Posterior vena cava (tissue), 2 donors: ENCODE measurements around the gene UTP18. TPM values are rescaled to one million over a fixed set of nuclear protein-coding genes. Genes with fewer than 3 reads are reported as not detected.
"Not testable (repeated sequence)": the region's sequence is repeated elsewhere in the genome, so short reads cannot be mapped to it uniquely, and the experiment has no call there.

Experiments
- DNase-seq: peaks from one replicate; pipeline ENCODE4 v3.0.0-alpha.2; 2020; ENCODE audit warnings: low spot score
- intact Hi-C, 2 donors: fragments of 100-400 bp; cut with DNase I; formaldehyde crosslinking; loops; one replicate each; pipeline versions ENCODE4 v1.14.1 to v1.14.2; 2022 to 2023
- total RNA-seq, 2 donors: library from RNA; stranded (reverse); fragmentation: NEBNext Ultra II Directional; extraction: Animal tissue kit (Norgen Biotek cat#: 25700); gene quantifications; one replicate each; pipeline ENCODE4 v1.2.1, GENCODE V29; 2021
- donor health status: DM: yes; HTN: yes; CAD: no.
- donor health status: DM: yes; HTN: yes; CAD: no.

UTP18 gene
- total RNA-seq, 2 donors from 2014 or later: 19.3 to 21.7 TPM

DNA sequence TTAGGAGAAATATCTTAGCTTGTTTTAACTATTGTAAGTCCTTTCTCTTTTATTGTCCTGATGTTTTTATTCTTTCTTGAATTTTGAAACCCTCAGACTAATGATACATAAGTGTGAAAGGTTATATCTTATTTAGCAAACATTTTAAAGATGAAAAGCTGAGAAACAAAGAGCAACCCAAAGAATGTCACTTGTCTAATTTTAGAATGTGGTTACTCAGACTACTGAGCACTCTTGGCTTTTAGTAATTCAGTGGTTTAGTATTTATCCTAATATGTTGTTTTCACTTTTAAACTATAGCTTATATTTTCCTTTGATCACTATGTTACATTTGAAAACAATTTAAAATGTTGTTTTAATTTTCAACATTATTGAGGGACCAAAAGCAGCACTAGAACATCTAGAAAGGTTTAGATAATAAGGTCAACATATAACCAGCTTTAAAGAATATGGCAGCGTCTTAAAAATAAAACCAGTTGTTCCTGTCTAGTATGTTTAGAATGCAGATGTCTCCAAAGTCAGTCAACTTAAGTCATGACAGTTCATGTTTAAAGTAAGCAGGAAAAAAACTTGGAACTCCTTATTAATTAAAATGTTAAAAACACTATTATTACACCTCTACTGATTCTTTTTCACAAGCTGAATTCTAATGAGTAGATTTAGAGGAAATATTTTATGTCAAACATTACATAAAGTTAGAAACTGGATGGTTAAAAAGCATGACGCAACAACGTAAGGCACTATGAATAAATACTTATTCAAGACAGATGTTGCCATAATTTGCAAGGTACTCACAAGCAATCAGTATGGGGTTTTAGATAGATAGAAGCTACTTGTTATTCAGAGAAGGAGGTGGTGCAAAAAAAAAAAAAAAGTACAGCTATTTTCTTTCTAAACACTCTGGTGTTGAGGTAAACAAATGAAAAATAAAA lies 2.9 kb upstream of the UTP18 start:
- intact Hi-C loops: no loop called here
- no peak for DNase-seq

DNA sequence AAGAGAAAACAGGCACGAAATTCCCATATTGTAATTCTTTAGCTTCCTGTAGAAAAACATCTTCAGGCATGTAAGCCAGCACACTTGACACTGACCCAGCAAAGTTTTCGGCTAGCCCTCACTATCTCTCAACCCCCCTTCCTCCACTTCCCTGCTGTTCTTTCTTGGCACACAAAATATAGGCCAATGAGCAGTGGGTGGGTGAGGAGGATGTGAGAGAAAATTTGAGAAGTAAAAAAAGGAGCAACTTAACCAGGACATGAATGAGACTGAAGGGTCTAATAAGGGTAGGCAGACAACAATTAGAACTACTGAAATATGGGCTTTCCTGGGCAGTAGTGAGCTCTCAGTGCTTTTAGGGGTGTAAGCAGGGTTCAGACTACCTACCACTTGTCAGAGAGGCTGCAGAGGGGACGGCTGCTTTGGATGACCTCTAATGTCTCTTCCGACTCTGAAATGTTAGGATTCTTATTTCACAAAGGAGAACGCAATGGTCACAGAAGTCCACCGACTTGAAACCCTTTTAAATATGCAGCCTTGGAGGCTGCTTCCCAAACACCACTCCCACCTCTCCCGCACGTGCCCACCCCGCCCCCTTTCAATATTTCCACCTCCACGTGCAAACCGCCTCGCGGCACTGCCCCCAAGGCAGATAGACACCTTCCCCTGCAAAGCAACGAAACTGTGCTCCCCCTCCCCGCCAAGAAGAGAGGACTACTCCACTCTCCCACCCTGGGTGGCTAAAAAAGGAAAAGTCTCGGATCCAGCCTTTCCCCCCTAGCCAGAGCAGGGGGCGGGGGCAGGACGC lies 1.4 kb upstream of the UTP18 start:
- no peak for DNase-seq
- intact Hi-C loops: no loop called here

DNA sequence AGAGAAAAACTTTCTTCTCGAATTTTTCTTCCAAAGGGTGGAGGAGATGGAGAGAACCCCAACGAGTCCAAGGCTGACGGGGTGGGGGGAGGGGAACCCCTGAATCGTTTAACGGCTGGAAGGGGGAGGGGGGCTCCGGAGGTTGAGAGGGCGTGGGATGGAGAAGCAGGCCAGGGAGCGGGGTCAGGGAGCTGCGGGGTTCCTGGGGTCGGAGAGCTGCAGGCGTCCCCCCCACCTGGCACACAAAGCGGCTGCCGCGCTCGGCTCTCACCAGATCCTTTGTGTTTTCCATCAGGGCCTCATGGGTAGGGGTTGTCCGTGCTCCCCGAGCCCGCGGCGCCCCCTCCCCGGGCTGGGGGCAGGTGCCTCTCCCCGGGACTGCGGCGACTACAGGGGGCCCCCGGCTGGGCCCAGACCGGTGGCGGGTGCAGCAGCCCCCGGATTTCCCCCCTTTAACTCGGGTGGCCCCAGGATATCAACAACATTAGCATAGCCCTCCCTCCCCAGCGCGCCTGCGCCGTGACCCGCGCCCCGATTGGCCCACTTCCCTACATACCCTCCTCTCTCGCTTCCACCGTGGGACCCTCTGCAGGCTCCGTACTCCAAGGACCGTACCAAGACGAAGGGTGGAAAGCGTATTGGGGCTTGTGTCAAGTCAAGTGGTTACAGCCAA lies 646 bp upstream of the UTP18 start, which contains the start of gene MBTD1:
Gene MBTD1 (minus strand): TSS at position 486 of the 673 bp plus-strand sequence. CDS start 34,888 bp downstream, outside the sequence.
- intact Hi-C loops: no loop called here
- DNase-seq: peak; percentile 98

DNA sequence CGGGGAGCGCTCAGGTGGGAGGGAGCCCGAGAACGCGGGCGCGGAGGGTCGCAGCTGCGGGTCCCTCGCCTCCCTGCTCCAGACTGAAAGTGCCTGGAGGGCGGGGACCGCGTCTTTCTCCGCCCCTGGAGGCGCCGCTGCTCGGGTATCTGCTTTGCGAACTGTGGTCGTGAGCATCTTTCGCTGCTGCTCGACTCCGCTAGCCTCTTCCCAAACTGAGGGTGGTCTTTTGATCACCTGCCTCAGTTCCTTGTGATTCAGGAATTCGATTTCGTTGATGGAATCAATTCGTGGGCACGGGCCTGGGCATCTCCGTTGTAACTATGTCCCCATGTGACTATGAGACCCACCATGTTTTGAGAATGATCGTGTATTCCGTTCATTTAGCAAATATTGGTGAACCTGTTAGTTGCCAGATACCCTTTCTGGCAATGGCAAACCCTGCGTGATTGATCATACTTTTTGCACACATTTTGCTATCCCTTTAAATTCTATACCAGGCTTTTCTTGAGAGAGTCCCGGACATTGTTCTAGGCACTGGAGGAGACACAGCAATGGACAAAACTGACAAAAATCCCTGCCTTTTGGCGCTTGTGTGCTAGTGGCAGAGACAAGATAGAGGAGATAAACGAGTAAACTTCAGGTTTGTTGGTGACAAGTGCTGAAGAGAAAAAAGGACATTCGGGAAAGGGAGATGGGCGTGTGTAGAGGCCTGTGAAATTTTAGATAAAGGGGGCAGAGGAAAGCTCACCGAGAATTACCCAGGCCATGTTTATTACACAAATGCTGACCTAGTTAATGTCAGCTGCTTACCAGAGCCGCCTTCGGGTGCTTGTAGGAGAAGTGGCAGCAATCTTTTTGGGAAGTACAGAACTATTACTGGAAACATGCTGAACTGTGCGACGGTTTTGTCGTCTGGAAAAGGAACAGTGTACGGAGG lies 948 bp downstream of the UTP18 start:
- no peak for DNase-seq
- intact Hi-C loops: no loop called here

DNA sequence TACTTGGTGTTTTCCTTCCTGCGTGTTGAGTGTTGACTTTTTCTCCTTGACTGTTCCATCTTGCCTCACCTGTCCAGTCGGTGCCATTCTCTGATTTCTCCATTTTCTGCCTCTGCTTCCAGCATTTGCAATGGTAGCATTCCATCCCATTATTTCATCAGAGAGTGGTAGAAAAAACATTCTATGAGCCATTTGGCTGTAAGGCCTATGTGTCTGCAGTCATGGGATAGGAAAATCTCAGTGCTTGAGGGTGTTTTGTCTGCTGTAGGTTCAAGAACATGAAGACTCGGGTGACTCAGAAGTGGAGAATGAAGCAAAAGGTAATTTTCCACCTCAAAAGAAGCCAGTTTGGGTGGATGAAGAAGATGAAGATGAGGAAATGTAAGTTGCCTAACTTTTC lies 2.7 kb downstream of the UTP18 start:
- intact Hi-C loops: no loop called here
- no peak for DNase-seq

DNA sequence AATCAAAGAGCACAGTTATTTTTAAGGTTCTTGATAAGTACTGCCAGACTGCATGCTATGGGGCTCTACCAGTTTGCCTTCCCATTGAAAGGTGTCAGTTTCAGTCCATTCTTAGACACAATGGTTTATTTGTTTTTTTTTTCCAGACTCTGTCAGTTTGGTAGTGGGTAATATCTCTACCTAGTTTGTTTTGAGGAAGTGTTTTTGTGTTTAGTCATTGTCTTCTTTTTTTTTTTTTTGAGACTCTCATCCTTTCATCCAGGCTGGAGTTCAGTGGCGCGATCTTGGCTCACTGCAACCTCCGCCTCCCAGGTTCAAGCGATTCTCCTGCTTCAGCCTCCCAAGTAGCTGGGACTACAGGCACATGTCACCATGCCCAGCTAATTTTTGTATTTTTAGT lies 4.1 kb downstream of the UTP18 start:
- DNase-seq, intact Hi-C loops: not testable (repeated sequence)

DNA sequence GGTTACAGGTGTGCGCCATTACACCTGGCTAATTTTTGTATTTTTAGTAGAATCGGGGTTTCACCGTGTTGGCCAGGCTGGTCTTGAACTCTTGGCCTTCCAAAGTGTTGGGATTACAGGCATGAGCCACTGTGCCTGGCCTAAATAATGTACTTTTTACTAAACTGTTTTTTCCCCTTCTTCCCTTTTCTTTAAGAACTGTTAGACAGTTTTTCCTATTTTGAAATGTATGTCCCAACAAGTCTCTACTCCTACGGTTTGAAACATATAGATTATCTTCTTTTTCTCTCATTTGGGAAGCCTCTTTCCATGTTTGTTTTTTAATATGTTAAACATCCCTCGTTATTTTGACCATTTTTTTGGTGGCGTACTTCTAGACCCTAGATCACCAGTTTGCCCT lies 9.6 kb downstream of the UTP18 start:
- DNase-seq: no peak
- intact Hi-C loops: no loop called here

DNA sequence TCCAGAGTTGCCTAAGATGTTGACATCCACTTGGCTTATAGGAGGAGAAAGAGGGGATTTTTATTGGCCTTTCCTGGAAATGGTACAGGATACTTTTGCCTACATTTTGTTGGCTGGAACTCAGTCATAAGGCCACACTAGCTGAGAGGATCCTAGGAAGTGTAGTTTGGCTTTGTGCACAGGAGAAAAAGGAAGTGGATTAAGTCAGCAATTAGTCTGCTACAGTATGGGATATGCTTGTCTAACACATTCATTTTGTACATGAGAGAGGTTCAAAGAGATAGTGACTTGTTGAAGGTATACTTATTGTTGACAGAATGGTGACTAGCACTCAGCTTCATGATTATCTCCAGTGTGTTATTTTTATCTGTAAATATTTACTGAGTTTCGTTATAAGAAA lies 10.3 kb downstream of the UTP18 start:
- DNase-seq: no peak
- intact Hi-C loops: no loop called here

DNA sequence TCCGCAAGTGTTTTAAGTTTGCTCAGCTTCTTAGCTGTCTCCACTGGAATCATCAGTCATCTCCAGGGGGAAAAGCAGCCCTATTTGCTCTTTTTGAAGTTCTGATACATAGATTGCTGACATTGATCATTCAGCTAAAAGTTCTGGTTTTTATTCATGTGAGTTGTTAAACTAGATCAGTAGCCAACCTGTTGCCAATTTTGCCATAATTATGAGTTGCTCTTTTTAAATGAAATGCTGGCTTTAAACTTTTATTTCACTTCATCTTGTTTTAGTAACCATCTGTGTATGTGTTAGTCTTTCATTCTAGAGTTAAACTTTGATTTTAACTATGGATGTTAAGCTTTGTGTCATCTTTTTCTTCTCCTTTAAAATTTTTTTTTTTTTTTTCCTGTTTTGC lies 12.5 kb downstream of the UTP18 start:
- intact Hi-C loops: no loop called here

DNA sequence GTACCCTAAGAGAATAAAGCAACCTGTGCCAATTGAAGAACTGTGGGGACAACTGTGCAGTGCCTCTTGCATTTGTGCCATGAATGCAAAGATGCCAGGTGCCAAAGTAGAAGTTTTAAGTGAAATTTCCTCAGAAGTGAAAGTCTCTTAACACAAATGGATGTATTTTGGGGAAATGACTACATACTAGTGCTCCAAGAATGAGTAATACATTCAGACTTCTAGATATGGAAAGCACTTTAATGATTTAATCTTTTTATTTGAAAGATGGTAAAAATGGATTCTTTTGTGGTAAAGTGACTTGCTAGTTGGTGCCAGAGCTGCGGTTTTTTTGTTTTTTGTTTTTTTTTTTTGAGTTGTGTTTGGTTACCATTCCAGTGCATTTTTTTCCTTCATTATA lies 15.0 kb downstream of the UTP18 start:
- no peak for DNase-seq
- intact Hi-C loops: no loop called here

More for the DNA sequence above, 12.5 kb downstream of the UTP18 start:
- DNase-seq: no peak

DNA sequence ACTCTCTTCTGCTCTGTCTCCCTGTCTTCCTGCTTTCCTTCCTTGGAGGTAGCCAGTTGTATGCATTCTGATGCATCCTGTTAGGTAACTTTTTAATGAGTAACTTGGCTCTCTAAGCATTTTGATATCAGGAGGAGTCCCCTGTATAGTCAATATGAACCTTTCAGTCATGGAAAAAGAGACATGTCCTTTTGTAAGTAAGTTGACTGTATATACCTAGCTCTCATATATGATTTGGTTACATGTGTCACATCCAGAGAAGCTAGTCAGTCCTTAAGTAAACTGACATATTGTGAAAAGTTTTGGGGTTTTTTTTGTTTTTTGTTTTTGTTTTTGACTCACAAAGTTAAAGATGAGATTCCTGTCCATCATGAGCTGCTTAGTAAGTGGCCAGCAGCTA lies 18.8 kb downstream of the UTP18 start:
- intact Hi-C loops: no loop called here
- DNase-seq: no peak

DNA sequence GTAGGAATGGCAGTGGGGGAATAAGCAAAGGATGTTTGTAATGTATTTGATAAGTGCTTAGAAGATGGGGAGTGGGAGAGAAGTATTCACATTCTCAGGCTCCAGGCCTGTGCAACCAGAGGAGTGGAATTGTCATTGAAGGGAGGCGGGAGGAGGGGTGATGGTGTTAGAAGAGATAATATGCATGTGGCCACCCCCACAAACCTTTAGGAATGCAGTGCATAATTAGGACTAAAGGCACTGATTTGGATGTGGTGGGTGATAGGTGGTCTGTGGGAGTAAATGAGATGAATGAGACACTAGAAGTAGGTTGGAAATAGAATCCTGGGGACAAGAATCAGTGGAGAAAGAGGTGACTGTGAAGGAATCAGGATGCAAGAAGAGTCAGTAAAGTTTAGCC lies 27.1 kb downstream of the UTP18 start:
- DNase-seq: no peak

DNA sequence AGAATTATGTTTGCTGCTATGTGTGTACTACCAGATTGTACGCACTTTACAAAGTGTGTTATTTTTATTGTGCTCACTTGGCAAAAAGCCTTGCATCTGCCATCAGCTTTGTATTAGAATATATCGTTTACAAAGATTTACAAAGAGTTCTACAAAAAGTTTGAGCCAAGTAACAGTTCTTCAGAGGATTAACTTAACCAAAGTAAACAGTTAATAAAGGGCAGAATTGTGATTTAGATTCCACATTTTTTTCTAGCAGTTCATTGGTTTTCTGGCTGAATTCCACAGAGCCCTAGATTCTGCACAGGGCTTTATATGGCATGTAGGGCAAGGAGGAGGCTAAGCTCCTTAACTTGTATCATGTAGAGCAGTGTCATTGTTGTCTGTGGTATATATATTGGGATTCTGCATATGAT lies 29.4 kb downstream of the UTP18 start:
- DNase-seq: no peak
- intact Hi-C loops: no loop called here

More for the DNA sequence above, 27.1 kb downstream of the UTP18 start:
- intact Hi-C loops: no loop called here

DNA sequence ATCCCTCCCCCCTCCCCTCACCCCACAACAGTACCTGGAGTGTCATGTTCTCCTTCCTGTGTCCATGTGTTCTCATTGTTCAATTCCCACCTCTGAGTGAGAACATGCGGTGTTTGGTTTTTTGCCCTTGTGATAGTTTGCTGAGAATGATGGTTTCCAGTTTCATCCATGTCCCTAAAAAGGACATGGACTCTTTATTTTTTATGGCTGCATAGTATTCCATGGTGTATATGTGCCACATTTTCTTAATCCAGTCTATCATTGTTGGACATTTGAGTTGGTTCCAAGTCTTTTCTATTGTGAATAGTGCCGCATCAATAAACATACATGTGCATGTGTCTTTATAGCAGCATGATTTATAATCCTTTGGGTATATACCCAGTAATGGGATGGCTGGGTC lies 34.0 kb downstream of the UTP18 start:
- intact Hi-C loops, DNase-seq: not testable (repeated sequence)

DNA sequence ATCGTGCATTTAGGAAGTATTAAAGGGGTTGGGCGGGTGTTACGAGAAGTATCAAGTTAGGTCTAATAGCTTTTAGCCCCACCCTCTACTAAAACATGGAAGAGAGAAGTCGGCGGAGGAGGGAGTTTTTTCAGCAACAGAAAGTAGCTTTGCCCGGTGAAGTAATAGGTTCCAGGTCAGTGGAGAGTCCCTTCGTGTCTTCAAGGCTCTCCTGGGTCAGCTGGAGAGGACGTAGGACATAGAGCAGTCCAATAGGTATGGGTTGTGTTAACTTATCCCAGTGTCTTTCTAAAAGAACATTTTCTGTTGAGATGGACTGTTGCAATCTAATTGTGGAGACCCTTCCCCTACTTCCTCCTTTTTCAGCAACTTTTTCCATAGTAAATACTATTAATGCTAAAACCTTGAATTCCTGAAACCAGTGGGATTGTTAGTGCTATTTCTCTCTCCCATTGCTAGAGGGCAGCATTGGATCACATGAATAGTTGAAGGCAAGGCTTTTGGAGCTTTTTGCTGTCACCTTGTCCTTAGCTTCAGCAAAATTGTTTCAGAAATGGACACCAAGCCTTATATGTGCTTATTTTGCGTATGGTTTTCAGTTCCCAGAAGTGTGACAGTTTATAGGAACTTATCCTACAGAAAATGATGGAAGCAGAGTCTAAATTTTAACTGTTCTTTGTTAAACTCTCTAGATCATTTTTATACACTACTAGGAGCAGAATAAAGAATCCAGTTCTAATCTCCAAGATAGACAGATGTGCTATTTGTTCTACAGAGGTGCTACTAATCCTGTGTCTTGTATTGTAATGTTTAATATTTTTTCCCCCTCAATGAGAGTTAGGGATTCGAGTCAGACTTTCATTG lies 38.4 kb downstream of the UTP18 start:
- DNase-seq: no peak
- intact Hi-C loops: no loop called here

DNA sequence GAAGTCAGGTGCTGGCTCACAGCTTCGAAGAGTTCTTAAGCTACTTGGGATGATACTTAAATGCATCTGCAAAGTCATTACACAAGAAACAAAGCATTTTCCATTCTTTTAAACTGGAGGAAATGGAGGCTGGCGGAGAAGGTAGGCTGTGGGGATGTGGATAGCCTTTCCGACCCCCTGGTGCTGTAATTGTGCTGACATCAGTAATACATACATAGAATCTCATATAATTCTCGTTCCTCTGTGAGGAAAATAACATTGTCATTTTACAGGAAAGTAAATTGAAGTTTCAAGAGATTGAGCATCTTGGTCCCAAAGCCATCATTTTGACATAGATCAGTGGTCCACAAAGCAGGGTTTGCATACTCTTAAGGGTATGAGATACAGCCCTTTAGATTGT lies 39.5 kb downstream of the UTP18 start:
- no peak for DNase-seq
- intact Hi-C loops: no loop called here

DNA sequence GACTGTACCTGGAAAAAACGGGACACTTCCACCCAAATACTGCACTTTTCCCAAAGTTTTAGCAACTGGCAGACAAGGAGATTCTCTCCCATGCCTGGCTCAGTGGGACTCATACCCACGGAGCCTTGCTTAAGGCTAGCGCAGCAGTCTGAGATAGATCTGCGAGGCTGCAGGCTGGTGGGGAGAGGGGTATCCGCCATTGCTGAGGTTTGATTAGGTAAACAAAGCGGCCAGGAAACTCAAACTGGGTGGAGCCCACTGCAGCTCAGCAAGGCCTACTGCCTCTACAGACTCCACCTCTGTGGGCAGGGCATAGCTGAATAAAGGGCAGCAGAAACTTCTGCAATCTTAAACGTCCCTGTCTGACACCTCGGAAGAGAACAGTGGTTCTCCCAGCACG lies 44.8 kb downstream of the UTP18 start:
- no peak for DNase-seq

DNA sequence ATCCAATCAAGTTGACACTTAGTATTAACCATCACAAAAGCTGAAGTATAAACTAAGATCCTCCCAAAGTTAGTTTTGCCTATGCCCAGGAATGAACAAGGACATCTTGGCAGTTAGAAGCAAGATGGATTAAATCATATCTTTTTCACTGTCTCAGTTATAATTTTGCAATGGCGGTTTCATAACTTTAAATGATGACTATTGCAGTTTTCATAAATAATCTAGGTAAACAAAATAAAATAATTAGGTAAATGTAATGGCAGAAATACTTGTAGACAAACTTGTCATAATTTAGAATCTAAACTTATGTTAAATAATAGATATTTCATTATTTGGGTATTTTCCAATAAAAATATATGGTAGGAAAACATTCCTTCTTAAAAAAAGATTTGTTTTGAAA lies 51.7 kb downstream of the UTP18 start:
- DNase-seq, intact Hi-C loops: not testable (repeated sequence)

More for the DNA sequence above, 44.8 kb downstream of the UTP18 start:
- intact Hi-C loops: no loop called here
